ENCODE measurements around the gene ACOT7. TPM values are rescaled to one million over a fixed set of nuclear protein-coding genes. Genes with fewer than 3 reads are reported as not detected.

The ACOT7 gene
- total RNA-seq, 5 donors from 2014 or later (not counting 1 experiment from before 2014, with no cell fraction given): 6.1 to 9.3 (median 7.4) TPM

GRCh38 chr1:6245869-6246496 lies 147.6 kb downstream of the ACOT7 start:
- Mint-ChIP-seq H3K27ac (no peak overlapping the region), H3K4me3 (peak overlapping the region in 1 of 3 donors; percentile 78), H3K36me3 (no peaks in the 10 kb centered on the region), H3K4me1 (peaks cover 13 to 24% (median 13%) of the 10 kb centered on the region in 3 donors), H3K9me3 (no peaks in the 10 kb centered on the region), H3K27me3 (peaks cover 35 to 66% of the 10 kb centered on the region in 2 donors)
- Histone ChIP-seq H3K4me3 (ENCODE audit: control insufficient read depth in 1 of 2, extremely low read depth in 1 of 2, low read length in 1 of 2) (no peak overlapping the region), H3K36me3 (ENCODE audit: control insufficient read depth in 2 of 2, extremely low read depth in 1 of 2, insufficient read depth in 1 of 2, low read length in 1 of 2) (no peaks in the 10 kb centered on the region), H3K27me3 (replicated peaks in 1 of 2; ENCODE audit: control insufficient read depth in 2 of 2, extremely low read depth in 1 of 2, insufficient read depth in 2 of 2, low read length in 1 of 2) (peaks cover 14 to 86% of the 10 kb centered on the region in 2 experiments), H3K9me3 (no peaks in the 10 kb centered on the region), H3K4me1 (ENCODE audit: control insufficient read depth in 1 of 2, extremely low read depth in 1 of 2, insufficient read depth in 2 of 2, low read length in 2 of 2) (peaks cover 3 to 38% of the 10 kb centered on the region in 2 experiments), H3K27ac (ENCODE audit: low read length) (no peak overlapping the region)
- WGBS (ENCODE audit: insufficient coverage): 11% methylated on average over 48 of the region's 49 CpGs
- ATAC-seq (replicated peaks in 1 of 4) (peak in 1 of 4 experiments; percentile 33), DNase-seq (peak in 13 of 35 experiments; percentile 18 to 51 (median 29))
- CTCF ChIA-PET: interaction anchor here (0.5 to 2.0 kb wide), 9 partner anchors 39 to 296 kb away, joined by 3 to 8 read pairs (median 4); no protein-coding TSS in a partner anchor
- POLR2A ChIA-PET: no interaction called here

GRCh38 chr1:6245086-6245868 lies 148.3 kb downstream of the ACOT7 start:
- POLR2A ChIA-PET: no interaction called here
- peak; percentile 45 to 90 (median 66) for DNase-seq
- Mint-ChIP-seq H3K4me1 (peaks cover 13 to 24% (median 13%) of the 10 kb centered on the region in 3 donors), H3K36me3 (no peaks in the 10 kb centered on the region), H3K27ac (no peak overlapping the region), H3K4me3 (peak overlapping the region in 1 of 3 donors; percentile 37), H3K9me3 (no peaks in the 10 kb centered on the region), H3K27me3 (peaks cover 32 to 65% of the 10 kb centered on the region in 2 donors)
- H3K27me3 ChIP-seq (replicated peaks in 1 of 2; ENCODE audit: control insufficient read depth in 2 of 2, extremely low read depth in 1 of 2, insufficient read depth in 2 of 2, low read length in 1 of 2): peaks cover 18 to 88% of the 10 kb centered on the region in 2 experiments
- H3K36me3 ChIP-seq (ENCODE audit: control insufficient read depth in 2 of 2, extremely low read depth in 1 of 2, insufficient read depth in 1 of 2, low read length in 1 of 2): no peaks in the 10 kb centered on the region
- no peak overlapping the region for H3K4me3 ChIP-seq (ENCODE audit: control insufficient read depth in 1 of 2, extremely low read depth in 1 of 2, low read length in 1 of 2)
- no peaks in the 10 kb centered on the region for H3K9me3 ChIP-seq
- CTCF ChIA-PET: interaction anchor here (0.6 to 0.7 kb wide), 4 partner anchors 10 to 136 kb away, joined by 3 to 9 read pairs (median 4); partner anchors contain the start of gene ICMT (in 1 of the 2)
- H3K27ac ChIP-seq (ENCODE audit: low read length): no peak overlapping the region
- H3K4me1 ChIP-seq (ENCODE audit: control insufficient read depth in 1 of 2, extremely low read depth in 1 of 2, insufficient read depth in 2 of 2, low read length in 2 of 2): peaks cover 3 to 38% of the 10 kb centered on the region in 2 experiments
- peak; percentile 70 to 79 (median 74) for ATAC-seq (replicated peaks in 1 of 4)
- 2% methylated on average over 56 of the region's 79 CpGs for WGBS (ENCODE audit: insufficient coverage)

- ATAC-seq (replicated peaks in 1 of 4): no peak
- H3K36me3 Mint-ChIP-seq: no peaks in the 10 kb centered on the region
- Histone ChIP-seq H3K4me3 (ENCODE audit: control insufficient read depth in 1 of 2, extremely low read depth in 1 of 2, low read length in 1 of 2) (no peak overlapping the region), H3K27ac (ENCODE audit: low read length) (no peak overlapping the region), H3K36me3 (ENCODE audit: control insufficient read depth in 2 of 2, extremely low read depth in 1 of 2, insufficient read depth in 1 of 2, low read length in 1 of 2) (no peaks in the 10 kb centered on the region), H3K9me3 (no peaks in the 10 kb centered on the region), H3K4me1 (ENCODE audit: control insufficient read depth in 1 of 2, extremely low read depth in 1 of 2, insufficient read depth in 2 of 2, low read length in 2 of 2) (peaks cover 3 to 38% of the 10 kb centered on the region in 2 experiments), H3K27me3 (replicated peaks in 1 of 2; ENCODE audit: control insufficient read depth in 2 of 2, extremely low read depth in 1 of 2, insufficient read depth in 2 of 2, low read length in 1 of 2) (peaks cover 21 to 89% of the 10 kb centered on the region in 2 experiments)
- WGBS (ENCODE audit: insufficient coverage): 5% methylated on average over 9 of the region's 24 CpGs
- CTCF ChIA-PET: interaction anchor here (0.6 to 0.7 kb wide), 4 partner anchors 9 to 672 kb away, joined by 3 to 9 read pairs (median 4); partner anchors contain the start of gene ICMT (in 1 of the 2)
- H3K9me3 Mint-ChIP-seq: no peaks in the 10 kb centered on the region
- peaks cover 36 to 68% of the 10 kb centered on the region in 2 donors for H3K27me3 Mint-ChIP-seq
- peak overlapping the region in 1 of 3 donors; percentile 37 for H3K4me3 Mint-ChIP-seq
- H3K4me1 Mint-ChIP-seq: peaks cover 13 to 21% (median 13%) of the 10 kb centered on the region in 3 donors
- POLR2A ChIA-PET: interaction anchor here in 1 of 2 donors (0.7 kb wide), 1 partner anchor 336 kb away, joined by 5 read pairs; no protein-coding TSS in a partner anchor
- no peak overlapping the region for H3K27ac Mint-ChIP-seq
- no peak for DNase-seq
These were observed 149.0 kb downstream of the ACOT7 start for GRCh38 chr1:6244401-6245049.

GRCh38 chr1:6243993-6244392 lies 149.6 kb downstream of the ACOT7 start, which contains the start of gene HES3:
HES3 (plus strand) TSS chr1:6244179; CDS start chr1:6244366, 187 bp downstream.
- Mint-ChIP-seq H3K36me3 (no peaks in the 10 kb centered on the region), H3K4me3 (peak within 1 kb of the TSS in 1 of 3 donors; percentile 37), H3K27ac (no peak within 1 kb of the TSS), H3K9me3 (no peaks in the 10 kb centered on the region), H3K4me1 (peaks cover 13 to 21% (median 13%) of the 10 kb centered on the region in 3 donors), H3K27me3 (peaks cover 41 to 73% of the 10 kb centered on the region in 2 donors)
- Histone ChIP-seq H3K9me3 (no peaks in the 10 kb centered on the region), H3K27me3 (replicated peaks in 1 of 2; ENCODE audit: control insufficient read depth in 2 of 2, extremely low read depth in 1 of 2, insufficient read depth in 2 of 2, low read length in 1 of 2) (peaks cover 23 to 92% of the 10 kb centered on the region in 2 experiments), H3K36me3 (ENCODE audit: control insufficient read depth in 2 of 2, extremely low read depth in 1 of 2, insufficient read depth in 1 of 2, low read length in 1 of 2) (no peaks in the 10 kb centered on the region), H3K4me3 (ENCODE audit: control insufficient read depth in 1 of 2, extremely low read depth in 1 of 2, low read length in 1 of 2) (no peak within 1 kb of the TSS), H3K27ac (ENCODE audit: low read length) (no peak within 1 kb of the TSS), H3K4me1 (ENCODE audit: control insufficient read depth in 1 of 2, extremely low read depth in 1 of 2, insufficient read depth in 2 of 2, low read length in 2 of 2) (peaks cover 3 to 37% of the 10 kb centered on the region in 2 experiments)
- DNase-seq (no peak), ATAC-seq (replicated peaks in 1 of 4) (no peak)
- ChIA-PET CTCF (interaction anchor here in 1 of 2 donors (0.7 kb wide), 2 partner anchors 13 to 673 kb away, joined by 3 to 4 read pairs; no protein-coding TSS in a partner anchor), POLR2A (interaction anchor here in 1 of 2 donors (0.7 kb wide), 1 partner anchor 337 kb away, joined by 5 read pairs; no protein-coding TSS in a partner anchor)
- 15% methylated on average over 9 of the region's 16 CpGs for WGBS (ENCODE audit: insufficient coverage)

- Mint-ChIP-seq H3K4me3 (peak overlapping the region in 1 of 3 donors; percentile 23), H3K9me3 (no peaks in the 10 kb centered on the region), H3K4me1 (peaks cover 12 to 18% (median 13%) of the 10 kb centered on the region in 3 donors), H3K27me3 (peaks cover 41 to 70% of the 10 kb centered on the region in 2 donors), H3K27ac (no peak overlapping the region), H3K36me3 (no peaks in the 10 kb centered on the region)
- DNase-seq (no peak), ATAC-seq (replicated peaks in 1 of 4) (no peak)
- peaks cover 3 to 33% of the 10 kb centered on the region in 2 experiments for H3K4me1 ChIP-seq (ENCODE audit: control insufficient read depth in 1 of 2, extremely low read depth in 1 of 2, insufficient read depth in 2 of 2, low read length in 2 of 2)
- peaks cover 18 to 91% of the 10 kb centered on the region in 2 experiments for H3K27me3 ChIP-seq (replicated peaks in 1 of 2; ENCODE audit: control insufficient read depth in 2 of 2, extremely low read depth in 1 of 2, insufficient read depth in 2 of 2, low read length in 1 of 2)
- no peaks in the 10 kb centered on the region for H3K36me3 ChIP-seq (ENCODE audit: control insufficient read depth in 2 of 2, extremely low read depth in 1 of 2, insufficient read depth in 1 of 2, low read length in 1 of 2)
- 28% methylated on average over 18 of the region's 20 CpGs for WGBS (ENCODE audit: insufficient coverage)
- no peak overlapping the region for H3K27ac ChIP-seq (ENCODE audit: low read length)
- no peak overlapping the region for H3K4me3 ChIP-seq (ENCODE audit: control insufficient read depth in 1 of 2, extremely low read depth in 1 of 2, low read length in 1 of 2)
- ChIA-PET CTCF (interaction anchor here in 1 of 2 donors (0.7 kb wide), 1 partner anchor 13 kb away, joined by 3 read pairs; no protein-coding TSS in a partner anchor), POLR2A (interaction anchor here in 1 of 2 donors (0.6 kb wide), 1 partner anchor 188 kb away, joined by 7 read pairs; no protein-coding TSS in a partner anchor)
- H3K9me3 ChIP-seq: no peaks in the 10 kb centered on the region
These were observed 150.3 kb downstream of the ACOT7 start for GRCh38 chr1:6243053-6243834.

All from T-cell (primary cell).